SK-N-SH (cell line): ENCODE measurements around the gene WDR75. TPM values are rescaled to one million over a fixed set of nuclear protein-coding genes. Genes with fewer than 3 reads are reported as not detected.

Source experiments
- CTCF ChIA-PET: fragments of 300-600, 350-600 bp; formaldehyde crosslinking; extraction: SDS; loops from one replicate; lab custom pipeline; 2021; lab: Yijun Ruan, JAX
- POLR2A ChIA-PET: fragments of 350-600 bp; sonication (Branson Sonifier 250); formaldehyde crosslinking; extraction: SDS; loops from one replicate; lab custom pipeline; 2020; ENCODE audit warnings: antibody characterized with exemption, inconsistent platforms; lab: Yijun Ruan, JAX
- DNase-seq: peaks from one replicate; pipeline ENCODE4 v3.0.0; 2012
- H2AFZ ChIP-seq: fragments of 200-600 bp; sonication (generic); 2 replicates; pipeline ENCODE4 v1.8.1; 2016; ENCODE audit warnings: antibody characterized with exemption, mild to moderate bottlenecking, low read depth
- H3F3A ChIP-seq: fragments of 200-600 bp; sonication (generic); replicated peaks from 2 replicates; pipeline ENCODE3; 2016; ENCODE audit warnings: antibody characterized with exemption, mild to moderate bottlenecking; ENCODE audit not compliant: insufficient read depth
- H3K27ac ChIP-seq, 2 experiments: fragments of 200-500 bp in 1 of 2; fragments of 200-600 bp in 1 of 2; sonication (Bioruptor generic) in 1 of 2; sonication (generic), shearing (Covaris generic) in 1 of 2; 2 replicates each; pipeline versions ENCODE4 v1.5.1 to v1.6.1; 2014 to 2016; ENCODE audit warnings: low read depth in 2 of 2, inconsistent platforms in 1 of 2, low read length in 1 of 2, mild to moderate bottlenecking in 1 of 2, mixed read lengths in 1 of 2
- H3K27me3 ChIP-seq: fragments of 200-600 bp; sonication (generic), shearing (Covaris generic); 2 replicates; pipeline ENCODE4 v1.6.1; 2016; ENCODE audit warnings: mixed run types; ENCODE audit not compliant: insufficient read depth
- H3K36me3 ChIP-seq, 2 experiments: fragments of 200-500 bp in 1 of 2; fragments of 200-600 bp in 1 of 2; sonication (Bioruptor generic) in 1 of 2; sonication (generic) in 1 of 2; replicated peaks in 1 of 2; 2 replicates each; pipeline versions ENCODE3 to v1.5.1; 2014 to 2016; ENCODE audit warnings: low read length in 1 of 2, mild to moderate bottlenecking in 1 of 2; ENCODE audit not compliant: insufficient read depth in 2 of 2, control insufficient read depth in 1 of 2
- H3K4me1 ChIP-seq, 2 experiments: fragments of 200-500 bp in 1 of 2; fragments of 200-600 bp in 1 of 2; sonication (Bioruptor generic) in 1 of 2; sonication (generic), shearing (Covaris generic) in 1 of 2; 2 replicates each; pipeline versions ENCODE4 v1.5.1 to v1.6.1; 2014 to 2016; ENCODE audit warnings: low read depth in 1 of 2, low read length in 1 of 2, mixed run types in 1 of 2; ENCODE audit not compliant: insufficient read depth in 2 of 2, control insufficient read depth in 1 of 2
- H3K4me2 ChIP-seq: fragments of 200-600 bp; sonication (generic), shearing (Covaris generic); 2 replicates; pipeline ENCODE4 v1.6.1; 2017; ENCODE audit warnings: mixed run types
- H3K4me3 ChIP-seq, 2 experiments: fragments of 200-500 bp in 1 of 2; fragments of 200-600 bp in 1 of 2; sonication (Bioruptor generic) in 1 of 2; sonication (generic), shearing (Covaris generic) in 1 of 2; 2 replicates each; pipeline versions ENCODE4 v1.5.1 to v1.8.1; 2014 to 2016; ENCODE audit warnings: low read depth in 2 of 2, inconsistent platforms in 1 of 2, low read length in 1 of 2, mild to moderate bottlenecking in 1 of 2, mixed read lengths in 1 of 2, moderate library complexity in 1 of 2
- H3K79me2 ChIP-seq: fragments of 200-600 bp; sonication (generic); 2 replicates; pipeline ENCODE4 v1.8.1; 2017; ENCODE audit warnings: mild to moderate bottlenecking; ENCODE audit not compliant: insufficient read depth
- H3K9ac ChIP-seq: fragments of 200-600 bp; sonication (generic); 2 replicates; pipeline ENCODE4 v1.6.1; 2017; ENCODE audit warnings: mixed run types
- H3K9me2 ChIP-seq: fragments of 200-600 bp; sonication (generic); 2 replicates; pipeline ENCODE4 v1.6.1; 2017; ENCODE audit warnings: mixed run types
- H3K9me3 ChIP-seq: fragments of 200-600 bp; sonication (generic); 2 replicates; pipeline ENCODE4 v1.6.1; 2017; ENCODE audit warnings: mixed run types, mild to moderate bottlenecking, moderate library complexity
- H4K20me1 ChIP-seq: fragments of 200-600 bp; sonication (generic); 2 replicates; pipeline ENCODE4 v1.6.1; 2017; ENCODE audit warnings: mild to moderate bottlenecking, mixed run types; ENCODE audit not compliant: insufficient read depth
- CTCF ChIP-seq: fragments of 200-600 bp; sonication (generic); IDR thresholded peaks from 2 replicates; pipeline ENCODE4 v1.6.1; 2017; ENCODE audit warnings: antibody characterized with exemption, mild to moderate bottlenecking, moderate library complexity
- ELF1 ChIP-seq: IDR thresholded peaks from 2 replicates; pipeline ENCODE4 v1.4.0; 2012
- EP300 ChIP-seq, 2 experiments: IDR thresholded peaks; 2 replicates each; pipeline versions ENCODE4 v1.4.0 to v1.6.1; 2012; ENCODE audit warnings: borderline replicate concordance in 1 of 2, low read depth in 1 of 2, low read length in 1 of 2
- EZH2phosphoT487 ChIP-seq: fragments of 200-600 bp; sonication (generic); IDR thresholded peaks from 2 replicates; pipeline ENCODE4 v1.6.1; 2017; ENCODE audit warnings: low read depth, mixed run types, mild to moderate bottlenecking, antibody characterized with exemption, moderate library complexity, borderline replicate concordance
- FOSL2 ChIP-seq: IDR thresholded peaks from 2 replicates; pipeline ENCODE4 v1.4.0; 2012; ENCODE audit warnings: low read depth, mild to moderate bottlenecking, moderate library complexity, borderline replicate concordance
- FOXJ3 ChIP-seq: sonication (generic); formaldehyde crosslinking; IDR thresholded peaks from 2 replicates; pipeline ENCODE4 v1.5.1; 2020; ENCODE audit warnings: mild to moderate bottlenecking, missing genetic modification reagents
- FOXM1 ChIP-seq: IDR thresholded peaks from 2 replicates; pipeline ENCODE4 v1.4.0; 2012; ENCODE audit warnings: low read depth, mild to moderate bottlenecking
- GABPA ChIP-seq: IDR thresholded peaks from 2 replicates; pipeline ENCODE4 v1.4.0; 2012; ENCODE audit warnings: low read depth, mild to moderate bottlenecking
- GATA2 ChIP-seq: sonication (generic); formaldehyde crosslinking; IDR thresholded peaks from 2 replicates; pipeline ENCODE4 v1.5.0; 2020; ENCODE audit warnings: mild to moderate bottlenecking, missing genetic modification reagents
- IRF3 ChIP-seq: fragments of 150-350 bp; IDR thresholded peaks from 2 replicates; pipeline ENCODE4 v1.6.1; 2016; ENCODE audit warnings: mild to moderate bottlenecking, low read depth, low read length
- JUND ChIP-seq: IDR thresholded peaks from 2 replicates; pipeline ENCODE4 v1.4.0; 2012
- MAX ChIP-seq: IDR thresholded peaks from 2 replicates; pipeline ENCODE4 v1.4.0; 2012; ENCODE audit warnings: low read depth
- MEF2A ChIP-seq: IDR thresholded peaks from 2 replicates; pipeline ENCODE4 v1.4.0; 2012; ENCODE audit warnings: low read depth, borderline replicate concordance
- NFIC ChIP-seq: IDR thresholded peaks from 2 replicates; pipeline ENCODE4 v1.4.0; 2012; ENCODE audit warnings: borderline replicate concordance
- PBX3 ChIP-seq: IDR thresholded peaks from 2 replicates; pipeline ENCODE4; 2012
- RAD21 ChIP-seq: IDR thresholded peaks from 2 replicates; pipeline ENCODE4 v1.6.1; 2012; ENCODE audit warnings: mild to moderate bottlenecking, low read length
- RXRA ChIP-seq: IDR thresholded peaks from 2 replicates; pipeline ENCODE4 v1.4.0; 2012; ENCODE audit warnings: low read depth, mild to moderate bottlenecking, borderline replicate concordance
- SMC3 ChIP-seq: IDR thresholded peaks from 2 replicates; pipeline ENCODE4 v1.6.1; 2012; ENCODE audit warnings: low read depth, low read length, improper control_type of control experiment
- TEAD4 ChIP-seq: IDR thresholded peaks from 2 replicates; pipeline ENCODE4 v1.4.0; 2012; ENCODE audit warnings: mild to moderate bottlenecking, borderline replicate concordance; ENCODE audit not compliant: insufficient read depth
- USF1 ChIP-seq: IDR thresholded peaks from 2 replicates; pipeline ENCODE4 v1.4.0; 2012; ENCODE audit warnings: low read depth, borderline replicate concordance
- YY1 ChIP-seq: IDR thresholded peaks from 2 replicates; pipeline ENCODE4 v1.4.0; 2012; ENCODE audit warnings: low read depth, mild to moderate bottlenecking
- WGBS: methylation state at CpG from one replicate; pipeline ENCODE4 v1.1.6; 2017; ENCODE audit warnings: low lambda C conversion rate; 5-methylcytosine and 5-hydroxymethylcytosine counted together
- polyA plus RNA-seq, 3 experiments: library from polyadenylated mRNA; depleted of rRNA; stranded (reverse); fragments of >200 nt; gene quantifications; 2 replicates each; pipeline ENCODE4 v1.2.3, GENCODE V29; 2012

WDR75 gene
- polyA plus RNA-seq, 1 of the 3 experiments (the other 2 are of a cell fraction) = 25.6 TPM

- ChIA-PET CTCF (interaction anchor here (1.0 kb wide), 1 partner anchor 1649 kb away, joined by 3 read pairs; no protein-coding TSS in a partner anchor), POLR2A (no interaction called here)
- no peak overlapping the region for H3K27ac ChIP-seq
- DNase-seq = no peak
- no peaks in the 10 kb centered on the region for H4K20me1 ChIP-seq
- H3K9me2 ChIP-seq = no peaks in the 10 kb centered on the region
- no peaks in the 10 kb centered on the region for H3K79me2 ChIP-seq
- TF ChIP-seq FOXM1 (no peak), FOSL2 (no peak), YY1 (no peak), GATA2 (CRISPR knock-in tag) (no peak), TEAD4 (no peak), GABPA (no peak), RXRA (no peak), EZH2phosphoT487 (no peak), IRF3 (no peak), JUND (no peak), EP300 (IDR thresholded peaks at IDR 0.05; ENCODE audit: borderline replicate concordance in 1 of 2, low read depth in 1 of 2, low read length in 1 of 2) (no peak), PBX3 (no peak)
- no peak overlapping the region for H2AFZ ChIP-seq
- no peaks in the 10 kb centered on the region for H3F3A ChIP-seq
- no peaks in the 10 kb centered on the region for H3K36me3 ChIP-seq
- H3K27me3 ChIP-seq = no peaks in the 10 kb centered on the region
- no peak overlapping the region for H3K4me2 ChIP-seq
- H3K9ac ChIP-seq = no peak overlapping the region
- no peaks in the 10 kb centered on the region for H3K9me3 ChIP-seq
- 68% methylated on average over 4 of the region's 4 CpGs for WGBS
- no peaks in the 10 kb centered on the region for H3K4me1 ChIP-seq
- H3K4me3 ChIP-seq = no peak overlapping the region
Measured at GRCh38 chr2:189492451-189492850, 51.2 kb downstream of the WDR75 start.

- no peak overlapping the region for H3K4me2 ChIP-seq
- H3K9me3 ChIP-seq = no peaks in the 10 kb centered on the region
- no peak overlapping the region for H3K9ac ChIP-seq
- no peaks in the 10 kb centered on the region for H3K79me2 ChIP-seq
- TF ChIP-seq NFIC (no peak), SMC3 (no peak), FOXJ3 (no peak), CTCF (no peak), GABPA (no peak), USF1 (no peak), PBX3 (no peak), MEF2A (no peak), FOSL2 (no peak), RAD21 (no peak), IRF3 (no peak), MAX (no peak), ELF1 (no peak), TEAD4 (no peak), JUND (no peak), FOXM1 (no peak)
- no peak overlapping the region for H3K27ac ChIP-seq
- CTCF ChIA-PET = no interaction called here
- 88% methylated on average over 5 of the region's 5 CpGs for WGBS
- POLR2A ChIA-PET = no interaction called here
- H3F3A ChIP-seq = no peaks in the 10 kb centered on the region
- no peak for DNase-seq
- no peaks in the 10 kb centered on the region for H3K9me2 ChIP-seq
- no peaks in the 10 kb centered on the region for H4K20me1 ChIP-seq
- H3K4me3 ChIP-seq = no peak overlapping the region
- H3K27me3 ChIP-seq = no peaks in the 10 kb centered on the region
- no peaks in the 10 kb centered on the region for H3K36me3 ChIP-seq
- no peak overlapping the region for H2AFZ ChIP-seq
- H3K4me1 ChIP-seq = no peaks in the 10 kb centered on the region
Measured at GRCh38 chr2:189498205-189498604, 56.9 kb downstream of the WDR75 start.
